DMS153 treated with DMSO at 0.1 percent for 48 hours (cell line): ENCODE measurements around the gene ABHD4.
"Not testable (repeated sequence)": the region's sequence is repeated elsewhere in the genome, so short reads cannot be mapped to it uniquely, and the experiment has no call there.

Experiments used
- DNase-seq: peaks from one replicate; lab custom pipeline; 2025; ENCODE audit not compliant: unreplicated experiment; lab: John Stamatoyannopoulos, UW

Gene ABHD4

DNA sequence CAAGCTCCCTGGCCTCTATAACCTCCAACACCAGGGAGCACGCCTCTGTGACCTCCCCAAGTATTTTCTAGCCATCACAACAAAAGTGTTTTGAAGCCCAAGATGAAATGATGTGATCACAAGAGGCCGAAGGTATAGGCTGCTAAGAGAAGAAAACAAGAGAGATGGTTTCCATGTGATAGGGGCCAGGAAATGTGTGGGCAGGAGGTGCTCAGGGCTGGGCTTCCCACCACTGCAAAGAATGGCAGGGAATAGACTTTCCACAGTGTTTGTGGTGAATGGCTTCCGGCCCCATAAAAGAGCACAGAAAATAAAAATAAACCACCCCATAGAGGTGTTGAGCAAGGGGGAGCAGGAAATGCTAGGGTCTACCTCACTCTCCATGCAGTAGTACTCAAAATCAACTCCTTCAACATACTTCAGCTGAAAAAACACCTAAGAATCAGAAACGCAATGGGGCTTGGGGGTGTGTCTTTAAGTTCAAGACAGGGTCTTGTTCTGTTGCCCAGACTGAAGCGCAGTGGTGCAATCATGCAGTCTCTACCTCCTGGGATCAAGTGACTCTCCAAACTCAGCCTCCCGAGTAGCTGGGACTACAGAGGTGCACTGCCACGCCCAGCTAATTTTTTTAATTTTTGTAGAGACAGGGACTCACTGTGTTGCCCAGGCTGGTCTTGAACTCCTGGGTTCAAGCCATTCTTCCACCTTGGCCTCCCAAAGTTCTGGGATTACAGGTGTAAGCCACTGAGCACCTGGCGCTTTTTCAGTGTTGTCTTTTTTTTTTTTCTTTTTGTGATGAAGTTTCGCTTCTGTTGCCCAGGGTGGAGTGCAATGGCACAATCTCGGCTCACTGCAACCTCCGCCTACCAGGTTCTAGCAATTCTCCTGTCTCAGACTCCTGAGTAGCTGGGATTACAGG lies 36.2 kb upstream of the ABHD4 start:
- no peak for DNase-seq

DNA sequence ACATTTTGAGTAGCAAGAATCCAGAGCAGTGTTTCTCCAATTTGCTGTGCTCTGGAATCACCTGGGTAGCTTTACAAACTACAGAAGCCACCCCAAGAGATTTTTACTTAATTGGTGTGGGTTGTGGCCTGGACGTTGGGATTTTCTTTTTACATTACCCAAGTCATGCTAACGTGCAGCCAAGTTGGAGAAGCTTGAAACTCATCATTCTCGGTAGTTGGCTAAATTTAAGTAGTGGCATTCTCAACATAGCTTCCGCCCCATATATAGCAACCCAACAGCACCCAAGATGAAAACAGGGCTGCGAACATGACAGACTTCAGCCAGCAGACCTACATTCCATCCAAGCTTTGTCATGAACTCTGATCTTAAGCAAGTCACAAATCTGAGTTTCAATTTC lies 34.1 kb upstream of the ABHD4 start:
- no peak for DNase-seq

DNA sequence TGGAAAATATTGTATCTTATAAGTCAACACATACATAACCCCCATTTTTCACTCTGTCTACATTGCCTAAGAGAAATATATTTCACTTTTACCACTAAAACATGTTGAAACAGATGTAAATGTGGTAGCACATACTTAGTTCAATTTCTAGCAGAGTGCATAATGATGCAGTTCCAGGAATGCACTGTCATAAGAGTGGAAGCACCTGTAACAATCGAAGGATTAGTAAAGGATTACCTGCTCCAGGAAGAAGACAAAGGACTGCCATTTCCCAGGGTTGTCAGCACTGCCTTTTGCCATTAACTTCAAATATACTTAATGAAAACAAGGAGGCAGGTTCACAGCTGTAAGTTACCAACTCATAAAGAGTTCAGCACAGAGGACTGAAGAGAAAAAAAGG lies 33.6 kb upstream of the ABHD4 start:
- no peak for DNase-seq

DNA sequence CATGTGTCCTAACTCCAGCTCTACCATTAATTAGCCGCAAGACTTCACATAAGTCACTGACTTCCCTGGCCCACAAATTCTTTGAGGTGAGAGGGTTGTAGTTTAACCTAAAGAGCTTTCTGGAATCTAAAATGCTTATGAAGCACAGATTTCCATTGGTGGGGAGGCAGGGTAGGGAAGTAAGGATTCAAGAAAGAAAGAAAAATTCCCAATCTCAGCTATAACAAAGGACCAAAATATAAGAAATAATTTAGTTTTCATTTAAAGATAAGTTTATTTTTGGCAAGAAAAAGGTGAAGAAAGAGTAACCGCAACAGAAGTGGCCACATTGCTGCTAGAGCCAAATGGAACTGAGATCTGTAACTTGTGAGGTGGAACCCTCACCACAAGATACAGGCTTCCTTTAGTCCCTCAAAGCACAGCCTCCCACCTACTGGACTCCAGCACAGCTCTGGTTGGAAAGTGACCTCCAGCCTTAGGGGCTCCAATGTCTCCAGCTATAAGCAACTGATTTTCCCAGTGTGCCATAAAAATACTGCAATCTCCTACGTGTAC lies 32.6 kb upstream of the ABHD4 start:
- no peak for DNase-seq

DNA sequence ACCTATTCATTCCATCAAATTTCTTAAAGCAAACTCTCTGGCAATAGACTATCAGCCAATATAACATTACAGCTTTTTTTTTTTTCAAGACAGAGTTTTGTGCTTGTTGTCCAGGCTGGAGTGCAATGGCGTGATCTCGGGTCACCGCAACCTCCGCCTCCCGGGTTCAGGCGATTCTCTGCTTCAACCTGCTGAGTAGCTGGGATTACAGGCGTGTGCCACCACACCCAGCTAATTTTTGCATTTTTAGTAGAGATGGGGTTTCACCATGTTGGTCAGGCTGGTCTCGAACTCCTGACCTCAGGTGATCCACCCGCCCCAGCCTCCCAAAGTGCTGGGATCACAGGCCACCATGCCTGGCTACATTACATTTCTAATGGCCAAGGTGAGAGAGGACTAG lies 31.8 kb upstream of the ABHD4 start:
- not testable (repeated sequence) for DNase-seq

DNA sequence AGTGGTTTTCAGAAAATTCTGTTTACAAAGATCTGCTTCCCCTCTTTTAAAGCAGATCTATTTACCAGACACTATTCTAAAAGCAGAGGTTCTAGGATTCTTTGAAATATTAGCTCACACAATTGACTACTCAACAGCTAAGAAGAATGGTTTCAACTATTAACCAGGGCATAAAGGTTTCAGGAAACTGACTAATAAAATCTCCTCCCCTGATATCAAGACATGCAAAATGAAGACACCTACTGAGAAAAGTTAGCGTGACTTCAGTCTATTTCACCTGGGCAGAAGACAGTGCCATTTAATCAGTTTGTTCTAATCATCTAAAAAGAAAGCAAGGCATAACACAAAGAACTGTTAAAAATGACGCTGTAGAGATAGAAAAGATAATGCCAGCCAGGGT lies 31.3 kb upstream of the ABHD4 start:
- no peak for DNase-seq

DNA sequence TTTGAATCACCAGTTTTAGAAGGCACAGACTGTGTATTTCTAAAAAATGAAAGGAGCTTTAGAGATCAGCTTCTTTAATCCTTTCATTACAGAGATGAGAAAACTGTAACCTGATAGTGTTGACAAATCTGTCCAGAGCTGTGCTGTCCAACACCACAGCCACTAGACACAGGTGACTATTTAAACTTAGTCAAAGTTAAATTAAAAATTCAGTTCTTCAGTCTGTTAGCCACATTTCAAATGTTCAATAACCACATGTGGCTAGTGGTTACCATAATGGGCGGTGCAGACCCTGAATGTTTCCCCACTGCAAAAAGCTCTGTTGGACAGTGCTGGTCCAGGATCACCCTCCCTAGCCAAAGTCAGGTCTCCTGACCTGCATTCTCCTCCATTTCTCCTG lies 30.7 kb upstream of the ABHD4 start:
- DNase-seq = no peak

DNA sequence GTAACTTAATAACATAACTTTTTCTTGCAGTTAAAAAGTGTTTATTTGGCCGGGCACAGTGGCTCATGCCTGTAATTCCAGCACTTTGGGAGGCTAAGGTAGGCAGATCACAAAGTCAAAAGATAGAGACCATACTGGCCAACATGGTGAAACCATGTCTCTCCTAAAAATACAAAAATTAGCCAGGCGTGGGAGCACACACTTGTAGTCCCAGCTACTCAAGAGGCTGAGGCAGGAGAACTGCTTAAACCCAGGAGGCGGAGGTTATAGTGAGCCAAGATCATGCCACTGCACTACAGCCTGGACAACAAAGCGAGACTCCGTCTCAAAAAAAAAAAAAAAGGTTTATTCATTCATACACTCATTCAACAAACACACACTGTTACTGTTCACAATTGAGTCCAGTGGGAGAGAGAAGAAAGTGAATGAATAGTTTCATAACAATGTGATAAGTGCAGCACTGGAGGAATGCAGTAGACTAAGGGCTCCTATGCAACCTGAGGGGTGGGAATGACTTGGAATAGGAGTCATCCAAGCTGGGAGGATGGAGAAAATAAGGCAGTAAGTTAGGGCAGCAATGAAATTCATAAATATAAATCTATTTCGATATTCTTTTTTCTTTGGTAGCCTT lies 28.9 kb upstream of the ABHD4 start:
- no peak for DNase-seq

DNA sequence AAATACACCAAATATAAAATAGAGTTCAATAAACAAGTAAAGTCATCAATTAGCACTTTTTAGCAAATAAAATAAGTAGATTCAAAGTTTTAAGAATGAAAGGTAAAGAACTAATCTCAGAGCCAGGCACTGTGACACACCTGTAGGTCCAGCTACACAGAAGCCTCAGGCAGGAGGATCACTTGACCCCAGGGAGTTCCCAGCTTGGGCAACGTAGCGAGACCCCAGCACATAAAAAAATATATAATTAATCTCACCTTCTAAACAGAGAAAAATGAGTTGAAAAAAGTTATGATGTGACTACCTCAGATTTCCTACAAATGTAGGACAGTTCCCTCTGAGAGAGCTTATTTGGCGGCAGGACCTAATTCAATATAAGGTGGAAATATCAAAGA lies 28.4 kb upstream of the ABHD4 start:
- DNase-seq = no peak

DNA sequence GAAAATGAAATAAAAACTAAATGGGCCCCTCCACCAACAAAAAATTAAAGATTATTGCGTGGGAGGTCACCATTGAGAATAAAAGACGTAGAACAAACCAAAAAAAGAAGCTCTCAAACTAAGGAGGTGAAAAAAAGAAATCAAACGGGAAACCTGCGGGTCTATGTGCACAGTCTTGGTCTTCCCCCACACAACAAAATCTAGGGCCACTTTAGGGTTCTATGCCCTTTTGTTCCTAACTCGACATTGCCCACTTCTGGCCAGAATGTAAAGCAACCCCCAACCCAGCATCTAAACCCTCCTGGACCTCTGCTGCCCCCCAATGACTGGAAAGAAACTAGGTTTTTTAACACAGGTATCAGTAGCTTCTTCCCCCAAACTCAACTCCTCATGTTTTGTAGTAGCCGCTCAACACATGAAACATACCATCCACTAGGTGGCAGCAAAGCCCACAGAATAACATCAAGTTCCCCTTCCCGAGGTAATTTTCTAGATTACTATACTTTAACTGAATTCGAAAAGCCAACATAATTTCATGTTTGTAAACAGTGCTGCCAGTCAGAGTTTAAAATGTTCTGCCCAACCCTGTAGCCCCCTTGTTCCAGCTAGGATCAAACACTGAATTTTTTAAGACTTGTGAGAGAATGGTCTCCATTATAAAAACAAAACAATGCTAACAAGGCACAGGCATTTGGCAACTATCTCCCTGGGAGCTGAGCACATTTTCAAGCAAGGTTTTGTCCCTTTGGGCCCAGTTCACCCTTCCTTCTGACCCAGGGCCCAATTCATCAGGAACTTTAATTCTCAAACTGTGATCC lies 27.8 kb upstream of the ABHD4 start:
- peak; percentile 37 for DNase-seq

DNA sequence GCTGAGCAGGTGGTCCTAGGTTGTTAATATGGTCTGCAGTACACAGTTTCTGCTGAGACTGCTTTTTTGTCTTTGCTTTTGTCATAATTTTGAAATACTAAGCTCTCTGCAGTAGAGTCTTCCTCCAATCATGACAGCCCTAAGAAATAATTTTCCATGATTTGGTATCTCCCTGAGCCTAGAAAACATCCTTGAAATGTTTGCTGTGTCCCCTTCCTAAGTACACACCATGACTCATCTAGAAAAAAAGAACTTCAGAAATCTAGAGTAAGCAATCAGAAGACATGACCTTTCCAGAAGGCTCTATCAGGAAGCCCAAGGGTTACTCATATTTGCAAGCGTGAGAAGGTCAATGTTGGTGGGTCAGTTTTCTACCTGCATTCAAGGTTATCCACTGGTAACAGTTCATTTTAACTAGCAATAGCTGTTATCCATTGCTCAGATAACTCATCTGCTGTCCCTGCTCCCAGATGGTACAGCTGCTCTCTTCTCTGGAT lies 25.5 kb upstream of the ABHD4 start:
- no peak for DNase-seq

DNA sequence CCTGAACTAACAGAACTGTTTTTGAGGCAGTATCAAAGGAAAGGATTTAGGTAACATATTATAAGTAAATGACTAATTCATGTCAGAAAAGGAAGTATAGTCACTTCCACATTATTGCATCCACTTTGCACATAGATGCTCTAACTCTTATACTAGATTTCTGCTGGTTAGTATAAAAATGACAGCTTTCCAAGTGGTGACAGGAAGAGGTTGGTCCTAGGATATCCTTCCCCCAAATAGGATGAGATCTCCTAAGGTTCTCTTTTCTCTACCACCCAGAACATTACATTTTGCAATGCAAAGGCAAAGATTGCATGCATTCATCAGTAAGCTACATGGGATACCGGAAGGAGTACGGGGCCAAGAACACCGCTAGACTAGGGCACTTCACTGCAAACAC lies 24.3 kb upstream of the ABHD4 start:
- no peak for DNase-seq

DNA sequence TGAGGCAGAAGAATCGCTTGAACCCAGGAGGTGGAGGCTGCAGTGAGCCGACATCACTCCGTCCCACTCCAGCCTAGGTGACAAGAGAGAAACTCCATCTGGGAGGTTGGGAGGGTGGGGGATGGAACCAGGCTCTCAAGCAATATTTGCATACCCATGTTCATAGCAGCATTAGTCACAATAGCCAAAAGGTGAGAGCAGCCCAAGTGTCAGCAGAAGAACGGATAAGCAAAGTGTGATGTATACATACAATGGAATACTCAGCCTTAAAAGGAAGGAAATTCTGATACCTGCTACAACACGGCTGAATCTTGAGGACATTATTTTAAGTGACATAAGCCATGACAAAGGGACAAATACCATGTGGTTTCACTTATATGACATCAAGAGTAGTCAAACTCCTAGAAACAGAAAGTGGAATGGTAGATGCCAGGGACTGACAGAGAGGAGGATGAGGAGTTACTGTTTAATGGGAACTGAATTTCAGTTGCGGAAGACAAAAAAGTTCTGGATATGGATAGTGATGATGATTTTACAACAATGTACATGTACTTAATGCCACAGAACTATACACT lies 20.7 kb upstream of the ABHD4 start:
- DNase-seq = no peak

DNA sequence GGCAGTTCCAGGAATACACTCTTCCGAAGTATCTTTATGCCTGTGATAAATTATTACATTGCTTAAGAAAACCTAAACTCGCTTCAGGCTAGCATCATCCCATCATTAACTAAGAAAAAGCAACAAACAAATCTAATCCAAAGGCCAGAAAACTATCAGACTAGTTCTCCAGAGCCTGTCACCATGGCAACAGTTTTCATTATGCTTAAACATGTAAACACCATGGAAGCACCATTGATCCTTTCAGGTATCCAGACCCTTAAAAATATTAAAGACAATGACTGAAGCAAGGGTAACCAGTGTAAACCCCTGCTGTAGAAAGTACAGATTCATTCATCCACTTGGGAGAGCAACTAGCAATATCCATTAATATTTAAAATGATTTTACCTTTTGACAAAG lies 18.9 kb upstream of the ABHD4 start:
- DNase-seq = no peak

DNA sequence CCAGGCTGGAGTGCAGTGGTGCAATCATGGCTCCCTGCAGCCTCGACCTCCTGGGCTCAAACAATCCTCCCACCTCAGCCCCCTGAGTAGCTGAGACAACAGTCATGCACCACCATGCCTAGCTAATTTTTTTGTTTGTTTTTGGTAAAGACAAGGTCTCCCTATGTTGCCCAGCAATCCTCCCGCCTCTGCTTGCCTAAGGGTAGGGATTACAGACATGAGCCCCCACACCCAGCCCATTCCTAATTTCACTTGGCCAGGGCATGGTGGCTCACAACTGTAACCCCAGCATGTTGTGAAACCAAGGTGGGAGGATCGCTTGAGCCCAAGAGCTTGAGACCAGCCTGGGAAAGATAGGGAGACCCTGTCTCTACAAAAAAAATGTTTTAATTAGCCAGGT lies 18.2 kb upstream of the ABHD4 start:
- DNase-seq = no peak

DNA sequence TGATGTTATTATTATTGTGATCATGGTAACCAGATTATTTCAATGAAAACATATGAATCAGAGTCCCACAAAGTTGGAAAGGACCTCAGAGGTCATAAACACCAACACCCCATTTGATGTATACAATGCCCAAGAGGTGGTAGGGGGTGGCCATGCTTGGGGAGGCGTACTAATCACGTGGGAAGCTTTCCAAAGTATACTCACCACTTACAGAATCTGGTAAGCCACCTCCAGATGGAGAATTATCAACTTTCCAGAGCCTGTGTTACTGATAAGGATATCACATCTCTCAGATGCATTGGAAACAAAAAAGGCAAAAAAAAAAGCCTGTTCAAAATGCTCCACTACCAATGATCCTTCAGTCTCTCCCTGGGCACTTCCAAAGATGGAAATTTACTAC lies 17.5 kb upstream of the ABHD4 start:
- DNase-seq = no peak

DNA sequence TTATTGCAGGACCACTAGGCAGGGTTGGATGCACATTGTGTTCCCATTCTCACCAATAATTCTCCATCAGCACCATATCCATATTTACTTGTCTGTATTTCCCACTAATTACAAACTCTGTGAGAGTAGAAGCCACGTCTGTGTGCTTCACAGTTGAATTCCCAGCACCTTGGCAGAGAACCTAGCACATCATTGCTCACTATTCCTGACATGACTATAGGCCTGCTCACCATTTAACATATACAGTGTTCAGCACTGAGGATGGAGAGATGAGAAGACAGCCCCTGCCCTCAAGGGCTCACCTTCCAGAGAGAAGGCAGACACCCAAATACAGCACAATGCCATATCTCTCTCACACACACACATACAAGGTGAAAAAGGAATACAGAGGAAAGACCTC lies 14.1 kb upstream of the ABHD4 start:
- DNase-seq = no peak

DNA sequence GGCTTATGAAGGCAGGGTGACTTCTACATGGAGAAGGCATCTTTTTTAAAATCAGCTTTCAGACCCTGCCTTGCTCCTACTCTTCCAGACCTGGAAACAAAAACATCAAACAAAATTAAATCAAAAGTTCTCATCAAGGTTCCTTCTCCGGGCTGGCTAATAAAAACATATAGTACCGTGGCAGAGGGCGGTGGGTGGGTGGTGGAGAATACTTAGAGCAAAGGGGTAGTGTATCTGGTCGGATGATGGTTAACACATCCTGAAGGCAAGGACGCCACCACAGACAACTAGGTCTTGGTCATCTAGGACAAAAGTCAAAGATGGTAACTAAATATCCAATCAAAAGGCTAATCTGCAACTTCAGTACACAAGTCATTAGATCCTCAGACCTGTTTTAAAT lies 10.9 kb upstream of the ABHD4 start:
- no peak for DNase-seq

DNA sequence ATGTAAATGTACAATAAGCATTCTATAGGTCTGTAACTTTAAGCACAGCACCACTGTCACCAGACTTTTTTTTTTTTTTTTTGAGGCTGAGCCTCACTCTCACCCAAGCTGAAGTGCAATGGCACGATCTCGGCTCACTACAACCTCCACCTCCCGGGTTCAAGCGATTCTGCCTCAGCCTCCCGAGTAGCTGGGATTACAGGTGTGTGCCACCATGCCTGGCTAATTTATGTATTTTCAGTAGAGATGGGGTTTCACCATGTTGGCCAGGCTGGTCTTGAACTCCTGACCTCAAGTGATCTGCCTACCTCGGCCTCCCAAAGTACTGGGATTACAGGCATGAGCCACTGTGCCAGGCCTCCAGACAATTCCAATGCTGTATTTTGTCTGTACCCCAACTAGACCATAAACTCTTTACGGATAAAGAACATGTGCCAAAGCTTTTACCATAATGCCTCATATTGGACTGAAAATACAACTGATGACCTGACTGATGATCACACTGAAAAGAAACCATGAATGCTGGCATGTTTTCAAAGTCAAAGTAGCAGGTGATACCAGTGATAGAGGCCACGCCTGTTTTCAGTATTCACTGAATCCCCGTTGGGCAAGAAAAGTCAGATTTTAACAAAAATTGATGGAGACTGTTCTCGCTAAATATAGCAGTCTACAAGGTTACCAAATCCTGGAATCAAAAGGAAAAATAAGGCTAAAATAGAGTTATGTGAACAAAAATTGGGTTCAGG lies 10.2 kb upstream of the ABHD4 start:
- DNase-seq = not testable (repeated sequence)

DNA sequence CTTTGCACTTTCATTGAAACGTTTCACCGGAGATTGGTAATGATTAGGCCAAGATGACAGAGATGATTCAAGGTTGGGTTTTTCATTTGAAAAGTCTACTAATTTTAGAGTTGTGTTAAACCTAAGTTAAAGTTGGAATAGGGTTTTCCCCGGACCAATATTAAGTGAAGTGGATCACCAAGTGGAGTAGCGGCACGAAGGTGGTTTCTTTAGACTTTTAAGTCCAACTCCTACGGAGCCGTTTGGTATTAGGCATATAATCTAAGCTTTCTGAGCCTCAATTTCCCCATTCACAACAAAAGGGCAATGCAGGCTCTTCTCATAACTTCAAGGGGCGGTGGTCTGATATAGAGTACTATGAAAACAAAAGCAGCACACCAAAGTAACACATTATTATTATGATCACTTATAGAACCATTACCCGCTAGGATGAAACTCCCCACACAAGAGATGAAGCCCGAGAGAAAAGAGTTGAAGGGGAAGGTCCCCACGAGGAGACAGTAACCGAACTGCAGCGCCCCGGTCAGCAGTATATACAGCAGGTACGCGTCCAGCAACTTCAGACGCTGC lies 9.5 kb upstream of the ABHD4 start:
- no peak for DNase-seq
